ENCODE measurements around the gene MPDZ. TPM values are rescaled to one million over a fixed set of nuclear protein-coding genes. Genes with fewer than 3 reads are reported as not detected.
A peak's percentile ranks its signal among the peaks of the same experiment; 100 is the strongest.

Gene MPDZ
- total and polyA plus RNA-seq, 8 donors = 6.4 to 54.3 (median 13.7) TPM

GRCh38 chr9:13109781-13110180 is 169.7 kb downstream of the MPDZ start:
- Histone ChIP-seq H3K9me3 (no peaks in the 10 kb centered on the region), H3K27me3 (no peaks in the 10 kb centered on the region), H3K4me3 (no peak overlapping the region), H3K36me3 (peaks cover under 1 to 54% (median 39%) of the 10 kb centered on the region in 4 donors), H3K27ac (no peak overlapping the region), H3K4me1 (peaks cover 0 to 16% (median 3%) of the 10 kb centered on the region in 4 donors)
- intact Hi-C loops (cut with DNase I; ENCODE audit: low total_unique reads) = no loop called here
- TF ChIP-seq CTCF (IDR thresholded peaks at IDR 0.05) (no peak), EP300 (IDR thresholded peaks at IDR 0.05) (no peak), POLR2A (IDR thresholded peaks at IDR 0.05) (no peak), POLR2AphosphoS5 (IDR thresholded peaks at IDR 0.05) (no peak)
- WGBS, 5 donors = 85 to 90% (median 89%) methylated on average over 5 of the region's 5 CpGs
- DNase-seq = no peak

GRCh38 chr9:13107008-13107407 is 172.5 kb downstream of the MPDZ start:
- H3K9me3 ChIP-seq = no peaks in the 10 kb centered on the region
- 94 to 98% (median 96%) methylated on average over 4 of the region's 4 CpGs for WGBS, 5 donors
- H3K27ac ChIP-seq = no peak overlapping the region
- no peak for DNase-seq
- peaks cover 0 to 16% (median 3%) of the 10 kb centered on the region in 4 donors for H3K4me1 ChIP-seq
- no peak for TF ChIP-seq CTCF (IDR thresholded peaks at IDR 0.05)
- TF ChIP-seq EP300 (IDR thresholded peaks at IDR 0.05) = no peak
- TF ChIP-seq POLR2AphosphoS5 (IDR thresholded peaks at IDR 0.05) = no peak
- TF ChIP-seq POLR2A (IDR thresholded peaks at IDR 0.05) = no peak
- H3K27me3 ChIP-seq = no peaks in the 10 kb centered on the region
- intact Hi-C loops (cut with DNase I; ENCODE audit: low total_unique reads) = no loop called here
- H3K36me3 ChIP-seq = peaks cover 3 to 71% (median 39%) of the 10 kb centered on the region in 4 donors
- no peak overlapping the region for H3K4me3 ChIP-seq

- DNase-seq = no peak
- WGBS, 5 donors = 34 to 85% (median 74%) methylated on average over 1 of the region's 1 CpG
- Histone ChIP-seq H3K27ac (peak overlapping the region in 1 of 5 donors; percentile 39), H3K4me1 (no peaks in the 10 kb centered on the region), H3K36me3 (peaks cover under 1 to 27% (median 6%) of the 10 kb centered on the region in 4 donors), H3K4me3 (no peak overlapping the region), H3K9me3 (no peaks in the 10 kb centered on the region), H3K27me3 (no peaks in the 10 kb centered on the region)
- TF ChIP-seq POLR2A (IDR thresholded peaks at IDR 0.05) (no peak), POLR2AphosphoS5 (IDR thresholded peaks at IDR 0.05) (peak in 1 of 3 donors; percentile 27), EP300 (IDR thresholded peaks at IDR 0.05) (no peak), CTCF (IDR thresholded peaks at IDR 0.05) (no peak)
- intact Hi-C loops (cut with DNase I; ENCODE audit: low total_unique reads) = no loop called here
These were observed 178.4 kb downstream of the MPDZ start for GRCh38 chr9:13100914-13101572.

GRCh38 chr9:13095056-13095455 is 184.4 kb downstream of the MPDZ start:
- Histone ChIP-seq H3K36me3 (no peaks in the 10 kb centered on the region), H3K9me3 (no peaks in the 10 kb centered on the region), H3K4me1 (no peaks in the 10 kb centered on the region), H3K27ac (no peak overlapping the region), H3K27me3 (no peaks in the 10 kb centered on the region), H3K4me3 (no peak overlapping the region)
- intact Hi-C loops (cut with DNase I; ENCODE audit: low total_unique reads) = no loop called here
- no peak for DNase-seq
- TF ChIP-seq EP300 (IDR thresholded peaks at IDR 0.05) (no peak), CTCF (IDR thresholded peaks at IDR 0.05) (no peak), POLR2AphosphoS5 (IDR thresholded peaks at IDR 0.05) (no peak), POLR2A (IDR thresholded peaks at IDR 0.05) (no peak)
- 92 to 96% (median 95%) methylated on average over 2 of the region's 2 CpGs for WGBS, 5 donors

Data from stomach (tissue), 9 donors.